Gastrocnemius medialis (tissue), 4 donors: ENCODE measurements around the gene WFDC1. TPM values are rescaled to one million over a fixed set of nuclear protein-coding genes. Genes with fewer than 3 reads are reported as not detected.

Experiments
- ATAC-seq, 2 donors: fragments of 150-250 bp; one replicate each; pipeline ENCODE4 v1.9.1; 2016
- DNase-seq, 2 donors: peaks; one replicate each; pipeline ENCODE4 v3.0.0-alpha.2; 2019
- H3K27ac ChIP-seq, 4 donors: fragments of 200-600 bp; sonication (generic); 1 replicate in 1 of 4; 2 replicates in 3 of 4; pipeline ENCODE4 v1.5.1; 2016 to 2018; ENCODE audit warnings: mild to moderate bottlenecking in 2 of 4, moderate library complexity in 1 of 4
- H3K27me3 ChIP-seq, 3 donors: fragments of 200-600 bp; sonication (generic) in 2 of 3; 1 replicate in 1 of 3; 2 replicates in 2 of 3; pipeline versions ENCODE4 v1.5.1 to v1.6.0; 2016 to 2019; ENCODE audit warnings: mild to moderate bottlenecking in 1 of 3, moderate library complexity in 1 of 3
- H3K36me3 ChIP-seq, 2 donors: fragments of 200-600 bp; sonication (generic) in 1 of 2; one replicate each; pipeline ENCODE4 v1.5.1; 2017 to 2018
- H3K4me1 ChIP-seq, 2 donors: fragments of 200-600 bp; sonication (generic) in 1 of 2; one replicate each; pipeline ENCODE4 v1.5.1; 2016 to 2017; ENCODE audit warnings: mild to moderate bottlenecking in 2 of 2
- H3K4me3 ChIP-seq, 4 donors: fragments of 200-600 bp; sonication (generic) in 3 of 4; 1 replicate in 1 of 4; 2 replicates in 3 of 4; pipeline ENCODE4 v1.5.1; 2016 to 2019; ENCODE audit warnings: mild to moderate bottlenecking in 2 of 4
- H3K9me3 ChIP-seq, 3 donors: fragments of 200-600 bp; sonication (generic) in 2 of 3; 1 replicate in 1 of 3; 2 replicates in 2 of 3; pipeline ENCODE4 v1.5.1; 2016 to 2019
- CTCF ChIP-seq, 5 experiments: fragments of 450-650 bp in 3 of 5; fragments of 200-600 bp in 2 of 5; sonication (generic) in 2 of 5; IDR thresholded peaks in 4 of 5; conservative IDR thresholded peaks in 1 of 5; 1 replicate in 4 of 5; 2 replicates in 1 of 5; pipeline ENCODE4 v1.5.1; 2016 to 2019; ENCODE audit warnings: antibody characterized with exemption in 5 of 5, mild to moderate bottlenecking in 3 of 5, moderate library complexity in 3 of 5
- POLR2A ChIP-seq, 2 donors: fragments of 450-650 bp; IDR thresholded peaks; one replicate each; pipeline ENCODE4 v1.6.1; 2017; ENCODE audit warnings: antibody characterized with exemption in 2 of 2, mild to moderate bottlenecking in 2 of 2, moderate library complexity in 2 of 2
- in situ Hi-C, 4 donors: fragments of 200-750 bp; cut with MboI; loops; one replicate each; pipeline versions ENCODE4 v1.15.0 to v1.8.0; 2017; ENCODE audit warnings: low sequenced_read_pairs in 4 of 4
- intact Hi-C: fragments of 100-400 bp; cut with DNase I; formaldehyde crosslinking; loops from one replicate; pipeline ENCODE4 v1.15.1; 2023; ENCODE audit warnings: low total_unique reads
- total RNA-seq, 4 donors: library from RNA; depleted of rRNA; stranded (reverse); fragments of >200 nt; gene quantifications; one replicate each; pipeline versions ENCODE4 v1.1.0 to v1.2.3, GENCODE V29; 2016

The WFDC1 gene
- total RNA-seq, 4 donors from 2014 or later = 0.40 to 0.68 (median 0.49) TPM; not detected in 1

- no peaks in the 10 kb centered on the region for H3K4me1 ChIP-seq
- intact Hi-C loops = no loop called here
- no peaks in the 10 kb centered on the region for H3K36me3 ChIP-seq
- TF ChIP-seq CTCF (IDR thresholded peaks at IDR 0.05 in 4 of 5, conservative IDR thresholded peaks at IDR 0.05 in 1 of 5) (no peak), POLR2A (IDR thresholded peaks at IDR 0.05) (no peak)
- in situ Hi-C loops = no loop called here
- no peak overlapping the region for H3K27ac ChIP-seq
- peaks cover 0 to 4% (median 2%) of the 10 kb centered on the region in 3 donors for H3K27me3 ChIP-seq
- DNase-seq (no peak), ATAC-seq (no peak)
- no peaks in the 10 kb centered on the region for H3K9me3 ChIP-seq
- H3K4me3 ChIP-seq = no peak overlapping the region
Measured at GRCh38 chr16:84379008-84379708, 84.5 kb downstream of the WFDC1 start.

Other genes with a start within 250 kb of the WFDC1 start
- 10 to 100 TPM; 28.8 to 44.3 (median 38.5) TPM for gene MBTPS1, start 177.9 kb upstream of the WFDC1 start, total RNA-seq
- gene HSDL1, start 149.7 kb upstream of the WFDC1 start, total RNA-seq = 10 to 100 TPM; 20.2 to 26.8 (median 22.6) TPM
- not detected for gene DNAAF1, start 149.6 kb upstream of the WFDC1 start, total RNA-seq
- 10 to 100 TPM in 3 of 4 donors, 1 to 10 TPM in 1; 6.8 to 35.5 (median 12.3) TPM for gene TAF1C, start 107.8 kb upstream of the WFDC1 start, total RNA-seq
- gene ADAD2, start 103.7 kb upstream of the WFDC1 start, total RNA-seq = not detected
- not detected for gene KCNG4, start 54.9 kb upstream of the WFDC1 start, total RNA-seq
- under 1 TPM in 1 of 4 donors, not detected in 3; 0.44 TPM for gene ATP2C2, start 73.7 kb downstream of the WFDC1 start, total RNA-seq
- gene MEAK7, start 209.8 kb downstream of the WFDC1 start, total RNA-seq = 1 to 10 TPM; 2.6 to 7.1 (median 5.0) TPM